ENCODE results near the gene APBA2.
"Not testable (repeated sequence)": the region's sequence is repeated elsewhere in the genome, so short reads cannot be mapped to it uniquely, and the experiment has no call there.

DNA sequence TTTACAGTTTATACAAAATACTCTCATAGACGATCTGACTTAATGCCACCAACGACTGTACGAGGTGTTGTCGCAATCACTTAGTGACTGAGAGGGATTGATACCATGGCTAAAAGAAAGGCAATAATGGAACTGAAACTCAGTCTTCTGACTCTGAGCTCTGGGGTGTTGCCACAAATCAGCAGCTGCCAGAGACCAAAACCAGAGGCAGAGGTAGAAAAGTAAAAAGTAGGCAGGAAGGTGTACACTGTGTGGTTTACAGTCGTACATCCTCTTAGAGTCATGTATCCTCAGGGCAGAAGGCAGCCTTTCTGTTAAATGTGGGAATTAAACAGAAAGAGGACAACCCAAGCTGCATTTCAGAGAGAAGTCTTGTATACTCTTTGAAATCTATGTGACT is 38.5 kb upstream of the APBA2 start:
- TF ChIP-seq POLR2A (IDR thresholded peaks at IDR 0.05; ENCODE audit: low read length); GATA1 (IDR thresholded peaks at IDR 0.05; ENCODE audit: low read depth, low read length): not testable (repeated sequence)
